ENCODE data around the gene TXNRD2.

The TXNRD2 gene

DNA sequence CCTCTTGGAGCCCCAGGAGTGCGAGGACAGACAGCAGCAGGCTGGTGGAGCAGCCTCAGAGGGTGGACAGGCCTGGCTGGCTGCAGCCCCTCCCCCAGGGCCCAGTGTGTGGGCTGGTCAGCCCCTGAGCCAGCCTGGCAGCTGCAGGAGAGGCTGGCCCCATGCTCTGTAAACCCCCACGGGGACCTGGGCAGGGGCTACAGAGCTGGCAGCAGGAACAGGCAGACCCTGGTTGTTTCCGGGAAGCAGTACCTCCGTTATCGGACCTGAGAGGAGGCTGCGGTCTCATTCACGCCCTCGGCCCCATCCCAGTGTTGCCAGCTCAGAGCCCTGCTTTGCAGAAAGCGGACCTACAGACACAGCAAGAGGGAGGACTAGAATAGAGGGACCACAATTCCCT is 38.6 kb downstream of the TXNRD2 start:
- no peak for DNase-seq

DNA sequence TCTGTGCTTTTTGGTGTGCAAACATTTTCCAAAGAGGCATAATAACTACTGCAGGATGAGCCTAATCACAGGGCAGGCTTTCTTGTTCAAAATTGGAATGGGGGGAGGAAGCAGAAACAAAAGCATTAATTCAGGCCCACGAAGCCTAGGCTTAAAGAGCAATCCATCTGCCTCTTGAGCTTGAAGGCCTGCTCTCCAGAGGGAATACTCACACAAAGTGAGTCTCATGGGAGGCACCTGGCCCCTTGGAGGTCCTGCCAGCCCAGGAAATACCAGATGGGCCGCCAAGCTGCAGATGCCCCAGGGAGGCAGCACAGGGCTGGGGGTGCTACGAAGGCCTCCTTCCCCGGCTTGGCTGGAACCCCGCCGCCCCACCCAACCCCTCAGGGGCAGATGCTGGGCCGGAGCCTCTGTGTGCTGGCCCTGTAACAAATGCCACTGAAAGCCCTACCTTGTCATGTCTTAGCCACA is 39.3 kb downstream of the TXNRD2 start:
- no peak for DNase-seq

DNA sequence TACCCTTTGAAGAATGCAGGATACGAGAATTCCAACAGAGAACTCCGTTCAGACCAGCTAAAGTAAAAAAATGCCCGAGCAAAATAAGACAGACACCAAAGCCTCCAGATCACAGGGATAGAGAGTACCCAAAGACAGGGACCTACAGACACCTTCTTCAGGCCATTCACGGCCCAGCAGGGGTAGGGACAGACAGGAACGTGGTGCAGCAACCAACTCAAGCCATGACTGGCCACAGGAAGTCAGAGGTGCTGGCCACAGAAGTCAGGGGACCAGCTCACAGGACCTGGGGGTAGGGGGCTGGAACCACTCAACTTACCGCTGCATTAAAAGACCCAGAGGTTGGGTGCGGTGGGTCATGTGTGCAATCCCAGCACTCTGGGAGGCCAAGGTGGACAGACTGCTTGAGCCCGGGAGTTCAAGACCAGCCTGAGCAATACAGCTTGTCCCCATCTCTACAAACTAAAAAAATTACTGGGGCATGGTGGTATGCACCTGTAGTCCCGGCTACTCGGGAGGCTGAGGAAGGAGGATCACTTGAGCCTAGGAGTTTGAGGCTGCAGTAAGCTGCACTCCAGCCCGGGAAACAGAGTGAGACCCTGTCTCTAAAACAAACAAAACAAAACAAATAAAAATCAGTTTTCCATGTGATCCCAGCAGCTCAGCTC is 39.9 kb downstream of the TXNRD2 start:
- DNase-seq: no peak

DNA sequence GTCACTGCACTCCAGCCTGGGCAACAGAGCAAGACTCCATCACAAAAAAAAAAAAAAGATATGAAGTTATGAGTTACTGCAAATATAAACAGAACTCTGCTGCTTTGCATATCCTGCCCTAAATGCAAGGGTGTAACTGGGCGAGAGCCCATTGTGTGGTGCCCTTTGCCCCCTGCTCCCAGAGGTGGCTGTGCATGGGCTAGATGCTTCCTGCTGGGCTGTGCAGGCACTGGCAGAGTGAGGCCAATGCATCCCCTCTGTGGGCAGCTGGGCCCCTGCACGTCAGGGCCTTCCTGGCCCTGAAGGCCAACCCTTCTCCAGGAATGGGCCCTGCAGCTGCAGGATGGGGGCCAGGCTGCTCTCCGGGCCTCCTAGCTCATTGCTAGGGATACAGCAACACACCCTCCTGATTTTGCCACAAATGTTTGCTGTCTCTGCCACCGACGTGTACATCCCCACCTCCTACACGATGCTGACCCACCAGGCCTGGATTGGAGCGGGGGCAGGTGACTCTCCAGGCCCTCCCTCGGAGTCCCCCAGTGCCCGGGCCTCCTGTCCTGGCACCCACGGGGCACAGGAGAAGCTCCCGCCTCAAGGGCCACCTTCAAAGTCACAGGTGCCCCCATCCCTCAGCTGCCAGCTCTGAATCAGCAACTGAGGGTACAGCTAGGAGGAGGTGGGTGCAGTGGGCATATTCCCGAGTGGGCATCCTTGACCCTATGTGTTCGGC is 40.7 kb downstream of the TXNRD2 start:
- DNase-seq: no peak

DNA sequence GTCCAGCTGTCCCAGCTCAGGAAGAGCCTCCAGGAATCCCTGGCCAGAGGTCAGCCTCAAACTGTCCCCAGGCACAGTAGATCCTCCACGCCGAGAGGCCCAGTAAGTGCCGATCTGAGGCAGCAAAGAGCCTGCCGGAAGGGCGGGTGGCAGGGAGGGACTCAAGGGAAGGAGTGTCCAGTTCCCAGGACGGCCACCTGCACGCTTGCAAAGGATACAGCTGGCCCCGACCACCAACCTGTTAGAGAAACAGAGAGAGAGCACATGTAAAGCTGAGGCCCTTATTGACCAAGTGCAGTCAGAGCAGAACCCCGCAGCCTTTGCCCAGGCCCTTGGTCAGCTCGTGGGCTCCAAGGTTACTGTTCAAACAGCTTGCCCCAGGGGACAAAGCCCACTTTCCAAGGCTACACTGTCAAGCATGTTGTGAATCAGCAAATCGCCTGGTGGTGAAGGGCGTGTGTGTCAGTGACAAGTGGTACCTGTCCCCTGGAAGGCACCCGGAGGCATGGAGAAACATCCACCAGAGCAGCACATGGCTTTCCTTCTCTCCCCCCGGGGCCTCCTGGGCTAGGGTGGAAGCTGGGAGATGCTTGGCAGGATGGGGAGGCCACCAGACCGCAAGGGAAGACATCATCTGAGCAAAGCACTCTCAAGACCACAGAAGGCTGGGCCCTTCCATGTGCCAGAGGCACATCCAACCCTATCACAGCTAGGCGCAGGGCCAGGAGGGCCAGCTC is 42.6 kb downstream of the TXNRD2 start:
- no peak for DNase-seq

DNA sequence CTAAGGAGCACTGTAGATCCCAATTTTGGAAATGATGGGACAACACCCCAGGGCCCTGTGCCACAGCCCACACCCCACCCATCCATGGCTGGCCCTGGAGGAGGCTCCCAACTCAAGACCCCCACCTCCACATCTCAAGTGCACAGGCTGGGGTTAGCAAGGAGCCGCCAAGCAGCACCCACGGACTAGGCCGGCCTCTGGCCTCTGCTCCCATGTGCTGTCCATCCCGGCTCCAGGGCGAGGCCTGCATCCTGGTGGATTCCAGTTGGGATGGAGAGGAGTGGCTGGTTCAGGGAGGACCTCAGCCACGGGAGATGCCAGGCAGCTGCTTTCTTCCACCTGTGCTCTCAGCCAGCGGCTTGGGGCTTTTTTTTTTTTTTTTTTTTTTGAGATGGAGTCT is 43.5 kb downstream of the TXNRD2 start:
- DNase-seq: no peak

DNA sequence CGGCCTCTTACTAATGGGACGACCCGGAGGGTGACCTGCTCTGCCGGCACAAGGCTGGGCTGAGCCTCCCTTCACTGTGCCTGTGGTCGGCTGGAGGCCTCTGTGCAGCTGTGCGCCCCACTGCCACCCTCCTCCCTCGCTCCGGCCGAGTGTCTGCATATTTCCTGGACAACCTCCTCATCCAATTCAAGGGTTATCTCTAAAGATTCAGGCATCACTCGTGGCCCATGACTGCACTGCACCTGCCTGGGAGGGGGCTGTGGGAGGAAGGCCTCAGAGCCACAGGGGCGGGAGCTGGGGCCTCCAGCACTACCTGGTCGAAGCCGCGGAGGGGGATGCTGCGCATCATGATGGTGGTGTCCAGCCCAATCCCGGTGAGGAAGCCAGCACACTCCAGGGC is 43.9 kb downstream of the TXNRD2 start:
- DNase-seq: no peak

DNA sequence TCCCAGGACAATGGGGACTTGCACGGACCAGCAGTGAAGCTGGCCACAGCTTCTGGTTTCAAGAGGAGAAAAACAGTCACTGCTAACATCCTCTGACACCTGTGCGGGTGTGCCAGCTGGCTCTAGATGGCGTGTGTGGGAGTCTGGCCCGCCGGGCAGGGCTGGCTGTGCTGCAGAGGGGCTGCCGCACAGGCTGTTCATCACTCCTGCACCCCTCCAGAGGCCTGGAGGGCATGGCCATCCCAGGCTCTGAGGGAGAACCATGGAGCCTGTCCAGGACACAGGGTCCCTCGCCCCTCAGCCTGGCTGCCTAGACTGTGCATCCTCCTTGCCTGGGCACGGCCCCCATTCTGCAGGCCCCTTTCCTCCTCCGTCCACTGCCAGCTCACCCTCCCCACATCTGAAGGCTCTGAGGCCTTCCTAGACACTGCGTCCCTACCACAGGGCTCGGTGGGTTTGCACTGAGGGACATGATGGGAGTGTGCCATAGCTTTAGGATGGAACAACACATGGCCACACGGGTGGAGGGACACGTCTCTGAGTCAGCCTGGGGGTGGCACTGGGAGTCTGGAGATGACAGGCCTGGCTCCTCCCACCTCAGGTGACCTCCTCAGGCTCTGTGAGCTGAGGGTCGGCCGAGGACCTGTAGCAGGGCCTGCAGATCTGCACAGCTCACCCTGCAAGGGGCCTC is 44.8 kb downstream of the TXNRD2 start:
- no peak for DNase-seq

DNA sequence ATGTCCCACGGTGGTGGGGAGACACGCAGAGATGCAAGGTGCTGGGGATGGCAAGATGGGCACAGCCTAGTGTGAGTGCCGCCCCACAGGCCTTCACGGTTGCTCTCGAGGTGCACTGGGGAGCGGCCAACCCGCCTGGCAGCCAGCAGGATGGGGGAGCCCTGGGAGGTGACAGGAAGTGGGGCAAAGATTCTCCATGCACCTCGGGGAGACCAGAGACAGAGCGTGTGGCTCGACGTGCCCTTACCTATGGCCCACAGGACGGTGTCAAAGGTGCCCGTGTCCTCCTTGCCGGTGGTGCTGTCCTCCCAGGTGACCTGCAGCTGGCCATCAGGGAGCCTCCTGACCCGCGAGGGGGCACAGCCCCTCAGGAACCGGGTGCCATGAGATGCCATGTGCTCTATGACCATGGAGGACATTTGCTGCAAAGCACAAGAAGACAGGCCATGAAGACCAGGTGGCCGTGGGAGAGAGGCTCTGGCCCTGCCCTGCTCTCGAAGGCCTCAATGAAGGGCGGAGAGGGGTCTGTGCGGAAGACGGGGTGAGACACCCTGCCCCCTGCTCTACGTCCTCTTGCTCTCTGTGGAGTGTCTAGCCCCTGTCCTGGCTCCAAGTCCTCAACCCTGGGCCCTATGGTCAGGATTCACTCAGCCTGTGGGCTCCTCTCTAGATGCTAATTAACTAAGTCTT is 46.3 kb downstream of the TXNRD2 start:
- DNase-seq: no peak

DNA sequence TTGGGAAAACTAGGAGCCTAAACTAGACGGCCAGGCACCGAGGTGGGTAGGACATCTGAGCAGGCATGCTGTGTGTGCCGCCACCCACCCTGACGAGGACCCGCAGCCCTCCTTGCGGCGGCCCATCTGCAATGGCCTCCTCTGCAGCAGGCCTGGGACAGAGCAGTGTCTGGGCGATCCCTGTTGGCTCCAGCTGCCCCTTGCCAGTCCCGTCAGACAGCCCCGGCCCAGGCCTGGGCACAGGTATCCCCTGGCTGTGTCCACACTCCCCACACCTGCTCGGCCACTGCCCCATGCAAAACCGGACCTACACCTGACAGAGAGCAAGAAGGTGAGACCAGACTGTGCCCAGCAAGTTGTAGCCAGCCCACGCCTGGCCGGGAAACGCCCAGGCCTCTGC is 48.3 kb downstream of the TXNRD2 start:
- no peak for DNase-seq

DNA sequence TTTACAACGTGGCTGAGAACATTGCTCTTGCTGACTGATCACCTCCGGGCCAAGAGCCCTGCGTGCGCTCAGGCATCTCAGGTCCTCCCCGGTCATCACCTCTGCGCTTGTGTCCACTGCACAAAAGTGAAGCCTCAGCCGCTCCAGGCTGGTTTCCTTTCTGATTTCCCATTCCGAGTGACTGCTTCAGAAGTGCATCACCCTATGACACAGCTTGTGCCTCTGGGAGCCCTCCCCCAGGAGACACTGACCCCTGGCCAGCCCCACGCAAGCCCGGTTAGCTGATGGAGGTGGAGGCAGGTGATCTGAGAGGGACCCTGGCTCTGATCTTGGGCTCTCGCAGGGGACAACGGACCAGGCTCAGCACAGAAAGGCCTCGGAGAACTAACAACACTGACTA is 48.7 kb downstream of the TXNRD2 start:
- DNase-seq: no peak

DNA sequence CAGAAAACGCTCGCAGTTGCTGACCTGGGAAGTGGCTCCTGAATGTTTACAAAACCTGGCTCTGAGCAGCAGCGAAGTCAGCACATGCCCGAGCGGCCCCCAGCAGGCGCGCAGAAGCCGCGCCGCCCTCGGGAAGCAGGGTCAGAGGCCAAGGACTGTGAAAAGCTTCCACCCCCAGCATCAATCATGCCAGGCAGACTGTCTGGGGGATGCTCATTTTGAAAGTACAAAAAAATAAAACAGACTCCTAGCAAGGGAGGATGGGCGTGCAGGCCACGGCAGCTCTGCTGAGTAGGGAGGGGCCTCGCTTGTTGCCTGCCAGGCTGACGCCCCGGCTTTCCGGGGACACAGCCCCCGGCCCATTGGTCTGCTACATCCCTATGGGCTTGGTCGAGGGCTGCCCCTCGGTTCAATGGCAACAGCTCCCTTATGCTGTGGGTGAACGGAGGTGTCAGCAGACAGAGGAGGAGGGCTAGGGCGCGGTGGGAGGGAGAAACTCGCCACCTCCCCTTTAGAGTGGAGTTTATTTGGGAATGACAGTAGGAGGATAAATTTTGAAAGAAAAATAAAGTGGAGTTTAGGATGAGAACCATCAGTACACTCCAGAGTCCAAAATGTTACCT is 49.2 kb downstream of the TXNRD2 start:
- DNase-seq: peak; percentile 39

DNA sequence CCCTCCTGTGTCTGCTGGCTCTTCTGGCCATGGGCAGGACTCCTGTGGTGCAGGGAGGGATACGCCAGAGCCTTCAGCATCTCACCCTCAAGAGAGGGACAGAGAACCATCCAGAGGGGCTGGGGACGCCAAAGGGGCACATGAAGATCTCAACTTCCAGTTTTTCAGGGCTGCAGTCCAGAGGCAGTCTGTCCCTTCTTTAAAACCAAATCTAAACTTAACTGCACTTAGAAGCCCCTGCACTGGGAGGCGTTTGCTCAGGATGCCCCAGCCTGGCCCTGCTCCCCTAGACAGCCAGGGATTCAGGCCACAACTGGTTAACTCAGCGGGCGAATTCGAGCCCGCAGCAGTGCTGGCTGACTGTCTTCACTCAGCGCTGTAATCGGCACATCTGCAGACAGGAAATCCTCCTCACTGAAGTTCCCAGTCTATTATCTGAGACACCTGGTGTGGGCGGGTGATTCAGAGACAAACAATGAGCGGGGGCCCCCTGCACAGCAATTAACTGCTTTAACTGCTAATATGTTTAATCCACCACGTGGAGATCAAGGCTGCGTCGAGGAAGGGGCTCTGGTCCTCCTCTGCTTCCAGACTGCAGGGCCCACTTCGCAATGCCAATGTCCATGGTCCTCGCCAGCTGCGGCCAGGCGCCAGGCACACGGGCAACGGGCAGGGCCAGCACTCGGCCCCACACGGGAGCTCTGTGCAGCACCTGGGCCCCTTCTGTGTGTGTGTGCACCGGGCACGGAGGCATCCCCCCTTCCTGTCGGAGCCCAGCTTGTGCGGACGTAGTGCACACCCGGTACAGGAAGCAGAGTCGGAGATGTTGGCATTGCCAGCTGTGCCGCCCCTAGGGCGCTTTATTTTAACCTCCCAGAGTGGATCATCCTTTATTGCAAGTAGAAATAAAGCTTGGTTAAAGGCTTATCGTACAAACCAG is 50.0 kb downstream of the TXNRD2 start:
- peak; percentile 96 for DNase-seq

DNA sequence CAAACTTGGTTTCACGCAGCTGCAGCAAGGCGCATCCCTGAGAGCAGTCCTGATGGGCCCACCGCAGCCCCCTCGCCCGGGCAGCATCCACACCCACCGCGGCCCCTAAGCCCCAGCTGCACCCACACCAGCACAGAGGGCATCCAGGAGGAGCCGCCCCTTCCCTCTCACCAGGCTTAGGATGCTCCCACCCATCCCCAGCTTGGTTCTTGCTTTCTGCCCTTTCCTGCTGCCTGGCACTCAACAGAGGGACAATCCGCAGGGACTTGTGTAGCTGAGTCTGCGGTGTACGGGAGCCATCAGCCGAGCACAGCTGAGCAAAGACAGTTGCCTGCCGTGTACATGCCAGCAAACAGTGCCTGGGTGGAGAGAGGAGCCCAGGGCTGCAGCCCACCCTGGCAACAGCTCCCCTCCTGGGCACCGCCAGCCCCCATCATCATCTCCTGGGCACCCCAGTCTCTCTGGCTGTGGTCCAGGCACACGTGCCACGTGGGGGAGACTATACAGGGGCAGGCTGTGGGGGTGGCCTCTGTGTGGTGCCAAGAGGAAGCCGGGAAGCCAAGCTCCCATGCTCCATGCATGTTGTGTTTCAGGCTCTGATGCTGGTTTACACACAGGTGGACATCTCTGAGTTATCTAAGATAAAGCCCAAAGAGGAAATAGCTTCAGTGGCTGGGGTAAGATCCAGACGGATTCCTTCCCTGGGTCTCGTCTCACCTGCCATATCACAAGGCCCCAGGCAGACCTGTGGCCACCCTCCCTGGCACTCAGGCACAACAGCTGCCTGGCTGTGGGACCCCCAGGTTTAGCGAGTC is 50.9 kb downstream of the TXNRD2 start:
- DNase-seq: peak; percentile 23

DNA sequence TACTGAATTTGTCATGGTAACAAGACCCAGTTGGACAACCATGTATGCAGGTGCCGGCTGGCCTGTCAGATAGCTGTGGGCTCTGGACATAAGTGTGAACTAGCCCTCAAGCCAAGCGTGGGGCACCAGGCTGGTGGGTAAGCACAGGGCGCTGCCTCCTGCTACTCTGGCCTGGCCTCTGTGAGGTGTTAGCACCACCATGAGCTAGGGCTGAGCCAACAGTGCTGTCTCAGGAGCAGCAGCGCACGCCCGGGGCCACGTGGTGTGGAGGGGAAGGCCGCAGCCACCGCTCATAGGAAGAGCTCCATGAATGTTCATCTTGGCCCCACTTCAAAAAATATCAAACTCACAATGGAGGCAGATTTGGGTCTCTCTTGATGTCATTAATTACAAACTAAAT is 51.7 kb downstream of the TXNRD2 start:
- DNase-seq: peak; percentile 18

DNA sequence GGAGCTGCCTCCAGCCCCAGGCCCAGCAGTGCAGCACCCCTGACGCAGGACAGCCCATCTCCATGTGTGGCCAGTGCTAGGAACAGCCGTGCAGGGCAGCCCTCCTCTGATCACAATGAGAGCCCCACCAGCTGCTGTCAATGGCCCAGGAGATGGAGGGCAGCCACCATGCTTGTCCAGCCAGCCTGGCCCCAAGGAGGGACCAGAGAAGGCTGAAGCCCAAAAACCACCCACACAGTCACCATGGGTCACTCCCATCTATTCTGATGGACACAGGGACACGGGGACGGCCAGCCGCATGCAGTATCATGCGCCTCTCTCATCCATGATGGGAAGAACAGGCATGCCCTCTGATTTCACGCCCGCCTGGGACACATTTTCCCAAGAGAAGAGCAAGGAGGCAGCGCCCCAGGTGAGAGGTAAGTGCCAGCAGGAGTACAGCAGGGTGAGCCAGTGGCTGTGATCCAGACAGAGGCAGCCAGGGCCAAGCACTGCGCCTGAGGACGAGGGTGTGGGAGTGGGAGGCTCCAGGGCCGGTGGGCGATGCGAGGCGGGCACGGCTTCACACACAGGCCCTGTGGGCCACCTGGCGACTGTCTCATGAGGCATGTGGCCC is 53.4 kb downstream of the TXNRD2 start:
- no peak for DNase-seq

DNA sequence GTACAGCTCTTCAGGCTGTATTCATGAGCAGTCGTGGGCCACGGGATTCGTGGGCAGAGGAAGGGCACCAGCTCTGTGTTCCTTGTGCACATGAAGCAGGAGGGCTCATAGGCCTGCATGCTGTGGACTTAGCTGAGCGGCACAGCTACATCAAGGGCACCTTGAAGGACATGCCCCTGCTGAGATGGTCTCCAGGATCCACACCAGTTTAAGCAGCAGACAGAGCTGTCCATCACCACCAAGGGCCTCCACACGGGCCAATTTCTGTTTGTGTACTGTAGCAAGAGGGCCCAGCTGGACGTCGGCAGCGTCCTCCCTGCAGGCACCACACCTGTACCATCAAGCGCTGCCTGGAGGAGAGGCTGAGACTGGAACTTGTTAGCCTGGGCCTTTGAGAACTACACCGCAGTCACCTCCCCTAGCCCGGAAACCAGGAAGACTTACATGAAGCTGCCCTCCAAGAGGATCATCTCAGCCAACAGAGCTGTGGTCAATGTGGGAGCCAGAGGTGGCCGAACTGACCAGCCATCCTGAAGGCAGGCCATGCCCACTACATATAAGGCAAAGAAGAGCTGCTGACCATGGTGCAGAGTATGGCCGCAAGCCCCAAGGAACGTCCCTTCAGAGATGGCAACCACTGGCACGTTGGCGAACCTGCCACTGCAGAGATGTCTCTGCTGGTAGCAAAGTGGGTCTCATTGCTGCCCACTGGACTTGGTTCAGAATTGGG is 54.2 kb downstream of the TXNRD2 start:
- no peak for DNase-seq

DNA sequence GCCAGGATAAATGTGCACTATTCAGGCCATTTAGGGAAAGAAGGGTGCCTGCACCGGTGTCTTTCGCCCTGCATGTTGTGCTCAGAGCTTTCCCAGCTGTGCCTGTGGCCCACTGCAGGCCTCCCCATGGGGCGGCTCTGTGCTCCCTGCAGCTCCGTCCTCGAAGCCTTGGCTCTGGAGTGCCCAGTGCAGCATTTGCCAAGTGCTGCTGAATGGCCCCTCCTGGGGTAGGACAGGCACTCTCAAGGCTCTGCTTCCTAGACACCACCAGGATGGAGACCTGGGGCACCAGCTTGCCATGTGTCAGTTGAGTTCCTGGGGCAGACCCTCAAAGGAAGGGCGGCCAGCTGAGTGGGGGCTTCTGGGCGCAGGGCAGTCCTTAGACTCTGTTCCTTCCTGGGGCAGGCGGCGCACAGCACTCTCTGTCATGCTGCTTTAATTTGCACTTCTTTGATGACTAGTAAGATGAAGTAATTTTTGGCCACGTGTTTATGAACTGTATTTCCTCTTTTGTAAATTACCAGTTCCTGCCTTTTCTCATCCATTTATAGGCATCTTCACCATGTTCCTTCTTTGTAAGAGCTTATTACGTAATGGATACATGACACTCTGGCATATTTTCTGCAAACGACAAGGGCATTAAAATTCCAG is 54.9 kb downstream of the TXNRD2 start:
- DNase-seq: peak; percentile 86
